NCI-H2196 treated with DMSO at 0.1 percent for 48 hours (cell line): ENCODE measurements around the gene PRDX5.

Experiments
- DNase-seq: peaks from one replicate; lab custom pipeline; 2025; ENCODE audit not compliant: unreplicated experiment; lab: John Stamatoyannopoulos, UW

PRDX5 gene

GRCh38 chr11:64289002-64289564 is 28.8 kb upstream of the PRDX5 start:
- DNase-seq = no peak

DNA sequence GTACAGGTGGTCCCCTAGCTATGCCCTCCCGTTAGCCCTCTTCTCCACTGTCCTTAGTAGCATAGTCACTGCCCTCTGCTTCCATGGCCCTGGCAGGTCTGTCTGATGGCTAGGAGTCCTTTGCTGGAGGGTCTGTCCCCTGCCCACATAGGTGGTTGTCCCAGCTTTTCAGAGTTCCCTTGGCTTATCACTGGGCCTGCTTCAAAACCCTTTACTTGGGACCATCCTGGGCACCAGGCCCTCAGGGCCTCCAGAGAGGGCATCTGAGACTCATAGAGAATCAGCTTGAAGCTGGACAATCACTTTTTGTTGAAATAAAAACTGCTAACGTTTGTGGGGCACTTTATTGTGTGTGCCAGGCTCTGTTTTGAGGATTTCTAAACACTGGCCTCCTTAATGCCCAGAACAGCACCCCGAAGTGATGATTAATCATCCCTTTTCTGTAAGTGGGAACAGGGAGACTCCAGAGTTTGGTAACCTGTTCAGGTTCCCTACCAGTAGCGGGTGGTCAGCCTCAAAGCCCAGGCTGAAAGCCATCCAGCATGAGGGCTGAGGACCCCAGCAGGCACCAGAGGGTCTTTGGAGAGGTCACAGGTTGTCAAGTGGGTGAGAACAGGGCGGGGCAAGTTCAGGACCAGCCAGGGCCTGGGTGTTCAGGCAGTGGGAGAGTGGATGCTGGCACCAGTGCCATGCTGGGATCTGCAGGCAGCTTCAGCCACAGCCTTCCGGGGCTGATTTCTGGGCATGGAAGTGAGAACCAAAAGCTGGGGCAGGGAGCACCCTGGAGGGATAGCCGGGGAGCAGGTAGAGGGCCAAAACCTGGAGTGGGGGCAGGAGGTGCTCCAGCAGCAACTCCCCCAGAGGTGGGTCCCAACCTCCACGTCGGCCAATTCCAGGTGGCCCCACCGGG is 27.3 kb upstream of the PRDX5 start:
- no peak for DNase-seq

DNA sequence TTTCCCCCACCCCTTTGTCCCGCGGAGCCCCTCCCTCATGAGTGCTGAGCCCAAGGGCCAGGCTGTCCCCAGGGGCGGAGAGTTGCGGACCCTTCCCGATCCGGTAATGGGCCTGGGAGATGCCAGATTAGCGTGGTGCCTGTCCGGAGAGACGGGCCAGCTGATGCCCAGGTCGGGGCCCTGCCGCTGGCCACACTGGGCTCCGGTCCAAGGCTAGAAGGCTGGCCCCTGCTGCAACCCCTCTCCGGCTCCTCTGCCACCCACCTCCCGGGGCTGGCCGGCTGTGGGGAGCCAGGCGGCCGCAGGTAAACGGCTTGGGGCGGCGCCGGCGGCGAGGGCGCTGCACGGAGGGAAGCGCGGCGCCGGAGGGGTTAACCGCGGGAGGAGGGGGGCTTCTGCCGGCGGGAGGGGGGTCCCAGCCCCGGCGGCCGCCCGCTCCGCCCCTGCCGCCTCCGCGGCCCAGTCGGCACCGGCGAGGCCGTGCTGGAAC is 26.6 kb upstream of the PRDX5 start, which contains the start of gene KCNK4:
KCNK4 (plus strand) TSS at position 41 of the 490 bp plus-strand sequence. CDS start 1,717 bp downstream, outside the sequence.
- no peak for DNase-seq

DNA sequence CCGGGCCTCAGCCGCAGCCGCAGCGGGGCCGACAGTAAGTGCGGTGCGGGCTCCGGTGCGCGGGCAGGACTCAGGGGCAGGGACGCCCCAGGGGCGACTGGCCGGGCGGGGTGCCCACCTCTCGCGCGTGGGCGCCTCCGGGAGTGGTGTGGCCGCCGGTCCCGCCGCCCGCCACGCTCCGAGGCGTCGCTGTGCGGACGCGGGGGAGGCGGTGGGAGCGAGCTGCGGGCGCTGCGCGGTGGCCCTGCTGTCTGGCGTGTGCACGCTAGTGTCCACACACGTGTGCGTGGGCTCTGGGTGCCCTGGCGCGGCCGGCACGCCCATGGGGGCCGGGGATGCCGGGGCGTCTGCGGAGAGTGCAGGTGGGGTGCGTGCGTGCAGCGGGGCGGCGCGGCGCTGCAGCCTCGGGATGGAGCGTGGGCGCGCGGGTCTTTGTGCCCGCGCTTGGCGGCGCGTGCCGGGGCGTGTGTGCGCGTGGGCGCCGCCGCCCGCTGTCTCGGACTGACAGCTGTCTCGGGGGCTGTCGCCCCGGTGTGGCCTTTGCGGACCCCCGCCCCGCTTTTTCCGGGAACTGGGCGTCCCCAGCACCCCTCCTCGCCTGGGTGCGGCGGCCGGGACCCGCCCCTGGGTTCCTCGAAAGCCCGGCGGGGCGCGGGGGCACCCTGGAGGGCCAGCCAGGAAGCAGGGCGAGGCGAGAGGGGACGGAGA is 26.0 kb upstream of the PRDX5 start:
- no peak for DNase-seq

- DNase-seq = no peak
Measured at GRCh38 chr11:64292460-64293254, 25.3 kb upstream of the PRDX5 start.

GRCh38 chr11:64294774-64295173 is 23.1 kb upstream of the PRDX5 start:
- no peak for DNase-seq

DNA sequence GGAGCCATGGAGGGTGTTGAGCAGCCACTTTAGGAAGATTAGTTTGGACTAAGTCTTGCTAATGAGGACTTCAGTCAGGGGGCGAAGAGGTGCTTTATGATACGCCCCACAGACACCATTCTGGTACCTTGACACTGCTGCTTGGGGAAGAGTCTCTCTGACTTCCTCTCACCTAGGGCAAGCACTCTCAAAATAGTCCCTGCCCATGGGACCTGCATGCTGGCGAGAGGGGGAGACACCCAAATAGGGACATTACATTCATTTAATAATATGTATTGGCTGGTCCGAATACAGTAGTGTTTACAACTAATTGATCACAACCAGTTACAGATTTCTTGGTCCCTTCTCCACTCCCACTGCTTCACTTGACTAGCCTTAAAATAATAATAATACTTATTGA is 22.2 kb upstream of the PRDX5 start:
- no peak for DNase-seq

DNA sequence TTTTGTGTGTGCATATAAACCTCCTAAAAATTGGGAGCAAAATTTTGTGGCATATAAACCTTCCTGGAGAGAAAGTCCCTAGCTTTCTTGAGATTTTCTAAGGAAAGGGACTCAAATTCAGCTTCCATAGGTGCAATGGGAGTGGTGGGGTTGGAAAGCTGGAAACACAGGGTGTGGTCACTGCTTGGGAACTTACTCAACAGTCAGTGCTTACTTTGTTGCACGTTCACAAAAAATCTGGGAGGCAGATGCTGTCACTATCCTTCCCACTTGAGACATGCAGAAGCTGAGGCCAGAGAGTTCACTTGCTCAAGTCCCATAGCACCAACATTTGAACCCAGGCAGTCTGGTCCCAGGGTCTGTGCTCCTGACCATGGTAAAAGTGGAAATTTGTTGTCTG is 21.7 kb upstream of the PRDX5 start:
- no peak for DNase-seq

DNA sequence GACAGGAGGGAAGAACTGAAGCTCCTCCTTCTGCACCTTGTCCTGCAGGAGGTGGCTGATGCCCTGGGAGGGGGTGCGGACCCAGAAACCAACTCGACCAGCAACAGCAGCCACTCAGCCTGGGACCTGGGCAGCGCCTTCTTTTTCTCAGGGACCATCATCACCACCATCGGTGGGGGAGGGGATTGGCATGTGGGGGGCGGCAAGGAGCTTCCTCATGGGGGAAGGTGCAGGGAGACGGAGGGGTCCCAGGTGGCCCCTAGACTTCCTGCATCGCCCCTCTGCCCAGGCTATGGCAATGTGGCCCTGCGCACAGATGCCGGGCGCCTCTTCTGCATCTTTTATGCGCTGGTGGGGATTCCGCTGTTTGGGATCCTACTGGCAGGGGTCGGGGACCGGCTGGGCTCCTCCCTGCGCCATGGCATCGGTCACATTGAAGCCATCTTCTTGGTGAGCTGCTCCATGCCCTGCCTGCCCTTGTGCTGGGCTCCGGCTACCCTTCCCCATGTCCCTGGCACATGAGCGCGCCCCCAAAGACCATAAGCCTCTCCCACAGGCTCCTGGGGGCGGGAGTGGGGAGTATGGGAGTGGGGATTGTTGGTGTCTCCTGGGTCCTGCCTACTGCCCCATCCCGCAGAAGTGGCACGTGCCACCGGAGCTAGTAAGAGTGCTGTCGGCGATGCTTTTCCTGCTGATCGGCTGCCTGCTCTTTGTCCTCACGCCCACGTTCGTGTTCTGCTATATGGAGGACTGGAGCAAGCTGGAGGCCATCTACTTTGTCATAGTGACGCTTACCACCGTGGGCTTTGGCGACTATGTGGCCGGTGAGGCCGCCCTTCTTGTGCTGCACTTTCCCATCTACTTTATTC is 20.9 kb upstream of the PRDX5 start:
- no peak for DNase-seq

DNA sequence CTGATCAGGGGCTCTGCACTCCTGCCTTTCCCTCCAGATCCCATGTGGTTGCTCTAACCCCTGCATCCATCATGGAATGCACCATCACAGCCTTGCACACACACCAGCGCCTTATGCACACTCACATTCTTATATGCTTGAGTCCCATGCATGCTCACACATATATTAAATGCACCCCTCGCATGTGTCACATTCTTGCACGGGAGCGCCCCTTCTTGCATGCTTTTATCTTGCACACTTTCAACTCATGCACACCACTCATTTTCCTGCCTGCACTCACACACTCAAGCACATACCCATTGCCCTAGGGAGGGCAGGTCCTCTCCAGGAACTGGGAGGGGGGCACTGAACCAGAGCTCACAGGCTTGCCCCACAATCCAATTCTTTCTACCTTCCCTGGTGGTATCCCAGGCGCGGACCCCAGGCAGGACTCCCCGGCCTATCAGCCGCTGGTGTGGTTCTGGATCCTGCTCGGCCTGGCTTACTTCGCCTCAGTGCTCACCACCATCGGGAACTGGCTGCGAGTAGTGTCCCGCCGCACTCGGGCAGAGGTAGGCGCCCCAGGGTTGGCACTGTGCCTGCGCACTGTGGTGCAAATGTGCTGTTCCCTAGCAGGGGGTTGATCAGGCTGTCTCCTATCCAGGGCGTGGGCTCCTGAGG is 20.1 kb upstream of the PRDX5 start:
- DNase-seq = no peak

DNA sequence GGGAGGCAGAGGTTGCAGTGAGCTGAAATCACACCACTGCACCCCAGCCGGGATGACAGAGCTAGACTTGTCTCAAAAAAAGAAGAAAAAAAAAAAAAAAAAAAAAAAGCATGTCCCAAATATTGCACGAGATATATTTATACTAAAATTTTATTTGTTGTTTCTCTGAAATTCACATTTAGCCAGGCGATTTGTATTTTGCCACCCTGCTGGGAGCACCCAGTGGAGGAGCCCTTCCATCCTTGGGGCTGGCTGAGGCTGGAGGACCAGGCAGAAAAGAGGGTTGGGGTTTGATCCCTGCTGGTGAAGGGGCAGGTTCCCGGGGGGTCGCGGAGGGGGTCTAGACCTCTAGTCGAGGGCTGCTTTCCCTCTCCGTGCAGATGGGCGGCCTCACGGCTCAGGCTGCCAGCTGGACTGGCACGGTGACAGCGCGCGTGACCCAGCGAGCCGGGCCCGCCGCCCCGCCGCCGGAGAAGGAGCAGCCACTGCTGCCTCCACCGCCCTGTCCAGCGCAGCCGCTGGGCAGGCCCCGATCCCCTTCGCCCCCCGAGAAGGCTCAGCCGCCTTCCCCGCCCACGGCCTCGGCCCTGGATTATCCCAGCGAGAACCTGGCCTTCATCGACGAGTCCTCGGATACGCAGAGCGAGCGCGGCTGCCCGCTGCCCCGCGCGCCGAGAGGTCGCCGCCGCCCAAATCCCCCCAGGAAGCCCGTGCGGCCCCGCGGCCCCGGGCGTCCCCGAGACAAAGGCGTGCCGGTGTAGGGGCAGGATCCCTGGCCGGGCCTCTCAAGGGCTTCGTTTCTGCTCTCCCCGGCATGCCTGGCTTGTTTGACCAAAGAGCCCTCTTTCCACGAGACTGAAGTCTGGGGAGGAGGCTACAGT is 18.7 kb upstream of the PRDX5 start:
- no peak for DNase-seq

DNA sequence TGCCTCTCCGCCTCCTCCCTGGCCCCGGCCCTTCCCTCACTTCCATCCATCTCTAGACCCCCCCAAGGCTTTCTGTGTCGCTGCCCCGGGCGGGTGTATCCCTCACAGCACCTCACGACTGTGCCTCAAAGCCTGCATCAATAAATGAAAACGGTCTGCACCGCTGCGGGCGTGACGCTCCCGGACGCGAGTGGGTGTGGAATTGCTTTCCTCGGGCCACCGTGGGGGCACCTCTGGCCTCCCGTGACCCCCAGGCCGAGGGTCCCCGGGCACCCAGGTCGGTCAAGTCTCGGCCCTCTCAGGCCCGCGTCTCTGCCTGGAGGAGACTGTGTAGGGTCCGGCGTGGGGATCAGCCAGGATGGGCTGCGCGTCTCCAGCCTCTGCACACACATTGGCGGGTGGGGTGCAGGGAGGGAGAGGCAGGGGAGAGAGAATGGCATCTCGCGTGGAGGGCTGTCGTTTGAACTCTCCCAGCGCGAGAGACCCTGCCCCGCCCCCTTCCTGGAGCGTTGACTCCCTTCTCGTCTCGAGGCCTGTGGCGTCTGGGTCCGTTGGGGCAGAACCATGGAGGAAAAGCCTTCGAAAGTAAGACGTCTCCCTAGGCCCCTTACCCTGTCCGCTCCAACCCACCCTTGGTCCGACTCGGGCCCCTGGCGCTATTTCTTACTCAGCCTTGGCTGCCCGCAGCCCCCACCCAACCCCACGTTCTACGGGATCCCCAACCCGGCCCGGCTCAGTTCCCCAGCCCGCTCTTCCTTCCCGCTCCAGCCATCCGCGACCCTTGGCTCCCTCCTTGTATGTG is 17.9 kb upstream of the PRDX5 start, which contains the start of gene CATSPERZ:
CATSPERZ (plus strand) TSS at position 512 of the 802 bp plus-strand sequence; CDS start at position 565, 53 bp downstream.
- DNase-seq = no peak

DNA sequence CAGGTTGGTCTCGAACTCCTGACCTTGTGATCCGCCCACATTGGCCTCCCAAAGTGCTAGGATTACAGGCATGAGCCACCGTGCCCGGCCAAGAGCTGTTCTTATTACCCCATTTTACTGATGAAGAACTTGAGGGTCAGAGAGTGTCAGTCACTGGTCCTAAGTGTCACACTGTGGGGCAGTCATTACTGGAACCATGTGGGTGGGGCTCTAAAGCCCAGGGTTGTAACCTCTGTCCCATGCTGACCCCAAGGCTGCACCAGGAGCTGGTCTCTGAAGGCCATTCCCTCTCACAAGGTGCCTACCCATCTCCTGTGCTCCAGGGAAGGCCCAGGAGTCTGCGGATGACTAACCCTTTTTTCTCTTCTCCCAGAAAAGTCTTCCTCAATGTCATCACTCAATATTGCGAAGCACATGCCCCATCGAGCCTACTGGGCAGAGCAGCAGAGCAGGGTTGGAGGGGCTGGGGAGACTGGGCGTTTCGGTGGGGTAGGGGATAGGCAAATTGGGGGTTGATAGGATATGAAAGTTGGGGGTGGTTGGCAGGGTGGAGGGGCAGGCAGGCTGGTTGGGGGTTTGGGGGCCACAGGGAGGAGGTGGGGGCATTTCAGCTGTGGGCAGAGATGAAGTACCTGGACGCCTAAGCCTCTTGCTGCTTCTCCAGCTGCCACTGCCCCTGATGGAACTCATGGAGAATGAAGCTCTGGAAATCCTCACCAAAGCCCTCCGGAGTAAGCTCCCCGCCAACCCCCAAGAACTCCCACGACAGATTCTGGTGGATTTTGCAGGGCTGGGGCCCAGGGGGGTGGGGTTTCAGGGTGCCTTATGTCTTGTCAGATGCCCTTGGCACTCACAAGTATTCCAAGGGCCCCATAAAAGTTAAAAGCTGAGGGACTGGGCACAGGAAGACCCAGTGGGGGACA is 14.6 kb upstream of the PRDX5 start:
- no peak for DNase-seq

DNA sequence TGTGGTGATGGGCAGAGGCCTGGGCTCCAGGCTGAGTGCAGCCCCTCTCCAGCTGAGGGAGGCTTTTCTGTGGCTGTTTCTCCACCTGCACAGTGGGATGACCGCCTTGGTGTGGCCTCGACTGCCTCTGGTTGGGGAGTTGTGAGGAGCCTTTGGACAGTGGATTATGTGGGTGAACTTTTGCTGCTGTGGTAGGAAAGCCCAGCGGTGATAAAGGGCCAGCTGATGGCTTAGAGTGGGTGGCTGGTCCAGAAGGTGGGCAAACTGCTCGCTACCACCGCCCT is 13.9 kb upstream of the PRDX5 start:
- no peak for DNase-seq

GRCh38 chr11:64304316-64305072 is 13.4 kb upstream of the PRDX5 start:
- DNase-seq = peak; percentile 88
